ENCODE measurements around the gene MON2.
A peak's percentile ranks its signal among the peaks of the same experiment; 100 is the strongest.

MON2 gene

GRCh38 chr12:62581288-62582064, 114.8 kb downstream of the MON2 start:
- Histone ChIP-seq H3K4me3 (ENCODE audit: low read length) (no peak overlapping the region), H3K27ac (ENCODE audit: low read depth, low read length) (no peak overlapping the region), H3K27me3 (ENCODE audit: control insufficient read depth, insufficient read depth, low read length) (no peaks in the 10 kb centered on the region), H3K9ac (ENCODE audit: low read length) (no peak overlapping the region), H3K36me3 (ENCODE audit: control insufficient read depth, insufficient read depth, low read length) (peaks cover 2% of the 10 kb centered on the region), H3K4me1 (ENCODE audit: control insufficient read depth, insufficient read depth, low read length) (no peaks in the 10 kb centered on the region)

DNA sequence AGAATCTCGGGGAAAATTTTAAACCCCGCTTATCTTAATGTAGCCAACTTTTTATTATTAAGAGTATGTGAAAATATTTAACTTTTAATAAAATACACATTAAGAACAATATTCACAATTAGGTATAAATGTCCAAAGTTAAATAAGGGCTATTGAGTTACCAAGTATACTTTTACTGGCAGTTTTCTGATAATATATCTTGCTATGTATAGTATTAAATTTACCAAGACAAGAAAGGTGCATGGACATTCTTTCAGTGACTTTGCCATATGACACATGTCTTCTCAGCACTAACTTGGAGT, 115.4 kb downstream of the MON2 start:
- Histone ChIP-seq H3K27me3 (ENCODE audit: control insufficient read depth, insufficient read depth, low read length) (no peaks in the 10 kb centered on the region), H3K9ac (ENCODE audit: low read length) (no peak overlapping the region), H3K36me3 (ENCODE audit: control insufficient read depth, insufficient read depth, low read length) (peaks cover 2% of the 10 kb centered on the region), H3K4me3 (ENCODE audit: low read length) (no peak overlapping the region), H3K27ac (ENCODE audit: low read depth, low read length) (no peak overlapping the region), H3K4me1 (ENCODE audit: control insufficient read depth, insufficient read depth, low read length) (no peaks in the 10 kb centered on the region)

DNA sequence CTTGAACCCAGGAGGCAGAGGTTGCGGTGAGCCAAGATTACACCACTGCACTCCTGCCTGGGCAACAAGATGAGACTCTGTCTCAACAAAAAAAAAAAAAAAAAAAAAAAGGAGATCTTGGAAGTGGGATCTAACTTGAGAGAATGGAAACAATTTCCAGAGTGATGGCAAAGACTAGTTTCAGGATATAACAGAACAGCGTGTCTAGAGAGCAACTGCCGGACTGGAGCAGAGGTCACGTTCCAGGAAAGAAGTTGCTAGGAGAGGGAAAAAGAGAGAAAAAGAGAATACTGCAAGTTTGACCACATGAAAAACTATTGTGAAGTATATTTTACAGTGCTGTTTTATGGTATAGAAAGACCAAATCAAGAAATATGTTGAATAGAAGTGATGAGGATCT, 118.0 kb downstream of the MON2 start:
- H3K4me1 ChIP-seq (ENCODE audit: control insufficient read depth, insufficient read depth, low read length) = no peaks in the 10 kb centered on the region
- no peaks in the 10 kb centered on the region for H3K27me3 ChIP-seq (ENCODE audit: control insufficient read depth, insufficient read depth, low read length)
- H3K9ac ChIP-seq (ENCODE audit: low read length) = no peak overlapping the region
- no peak overlapping the region for H3K27ac ChIP-seq (ENCODE audit: low read depth, low read length)
- no peak overlapping the region for H3K4me3 ChIP-seq (ENCODE audit: low read length)
- peaks cover 2% of the 10 kb centered on the region for H3K36me3 ChIP-seq (ENCODE audit: control insufficient read depth, insufficient read depth, low read length)

DNA sequence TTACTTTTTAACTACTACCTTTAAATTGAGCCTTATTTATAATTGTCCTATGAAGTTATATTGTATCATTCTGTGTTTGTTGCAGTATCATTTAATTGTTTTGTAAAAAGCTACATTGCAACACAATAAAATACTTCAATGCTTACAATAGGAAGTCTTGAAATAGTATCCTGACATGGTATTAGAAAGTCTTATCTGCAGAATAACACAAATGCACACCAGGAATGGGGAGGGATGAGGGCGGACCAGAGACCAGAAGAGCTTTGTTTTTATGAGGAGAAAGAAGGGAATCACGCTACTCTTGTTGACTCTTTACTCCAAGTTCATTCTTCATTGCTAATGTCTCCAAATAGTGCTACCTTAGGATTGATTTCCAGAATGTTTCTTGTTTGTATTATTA, 120.2 kb downstream of the MON2 start:
- no peak overlapping the region for H3K27ac ChIP-seq (ENCODE audit: low read depth, low read length)
- H3K36me3 ChIP-seq (ENCODE audit: control insufficient read depth, insufficient read depth, low read length) = peaks cover 2% of the 10 kb centered on the region
- H3K4me1 ChIP-seq (ENCODE audit: control insufficient read depth, insufficient read depth, low read length) = no peaks in the 10 kb centered on the region
- H3K4me3 ChIP-seq (ENCODE audit: low read length) = no peak overlapping the region
- no peaks in the 10 kb centered on the region for H3K27me3 ChIP-seq (ENCODE audit: control insufficient read depth, insufficient read depth, low read length)
- no peak overlapping the region for H3K9ac ChIP-seq (ENCODE audit: low read length)

- H3K4me3 ChIP-seq (ENCODE audit: low read length) = no peak overlapping the region
- no peaks in the 10 kb centered on the region for H3K27me3 ChIP-seq (ENCODE audit: control insufficient read depth, insufficient read depth, low read length)
- H3K27ac ChIP-seq (ENCODE audit: low read depth, low read length) = no peak overlapping the region
- H3K4me1 ChIP-seq (ENCODE audit: control insufficient read depth, insufficient read depth, low read length) = no peaks in the 10 kb centered on the region
- no peak overlapping the region for H3K9ac ChIP-seq (ENCODE audit: low read length)
- H3K36me3 ChIP-seq (ENCODE audit: control insufficient read depth, insufficient read depth, low read length) = peaks cover 2% of the 10 kb centered on the region
Measured at GRCh38 chr12:62588916-62589315, 122.3 kb downstream of the MON2 start.

- H3K9ac ChIP-seq (ENCODE audit: low read length) = no peak overlapping the region
- peaks cover 3% of the 10 kb centered on the region for H3K4me1 ChIP-seq (ENCODE audit: control insufficient read depth, insufficient read depth, low read length)
- H3K27me3 ChIP-seq (ENCODE audit: control insufficient read depth, insufficient read depth, low read length) = no peaks in the 10 kb centered on the region
- no peaks in the 10 kb centered on the region for H3K36me3 ChIP-seq (ENCODE audit: control insufficient read depth, insufficient read depth, low read length)
- H3K27ac ChIP-seq (ENCODE audit: low read depth, low read length) = no peak overlapping the region
- no peak overlapping the region for H3K4me3 ChIP-seq (ENCODE audit: low read length)
Measured at GRCh38 chr12:62597253-62597652, 130.6 kb downstream of the MON2 start.

- H3K9ac ChIP-seq (ENCODE audit: low read length) = no peak overlapping the region
- no peak overlapping the region for H3K4me3 ChIP-seq (ENCODE audit: low read length)
- no peak overlapping the region for H3K27ac ChIP-seq (ENCODE audit: low read depth, low read length)
- H3K4me1 ChIP-seq (ENCODE audit: control insufficient read depth, insufficient read depth, low read length) = peaks cover 3% of the 10 kb centered on the region
- no peaks in the 10 kb centered on the region for H3K36me3 ChIP-seq (ENCODE audit: control insufficient read depth, insufficient read depth, low read length)
- no peaks in the 10 kb centered on the region for H3K27me3 ChIP-seq (ENCODE audit: control insufficient read depth, insufficient read depth, low read length)
Measured at GRCh38 chr12:62598846-62599245, 132.2 kb downstream of the MON2 start.

DNA sequence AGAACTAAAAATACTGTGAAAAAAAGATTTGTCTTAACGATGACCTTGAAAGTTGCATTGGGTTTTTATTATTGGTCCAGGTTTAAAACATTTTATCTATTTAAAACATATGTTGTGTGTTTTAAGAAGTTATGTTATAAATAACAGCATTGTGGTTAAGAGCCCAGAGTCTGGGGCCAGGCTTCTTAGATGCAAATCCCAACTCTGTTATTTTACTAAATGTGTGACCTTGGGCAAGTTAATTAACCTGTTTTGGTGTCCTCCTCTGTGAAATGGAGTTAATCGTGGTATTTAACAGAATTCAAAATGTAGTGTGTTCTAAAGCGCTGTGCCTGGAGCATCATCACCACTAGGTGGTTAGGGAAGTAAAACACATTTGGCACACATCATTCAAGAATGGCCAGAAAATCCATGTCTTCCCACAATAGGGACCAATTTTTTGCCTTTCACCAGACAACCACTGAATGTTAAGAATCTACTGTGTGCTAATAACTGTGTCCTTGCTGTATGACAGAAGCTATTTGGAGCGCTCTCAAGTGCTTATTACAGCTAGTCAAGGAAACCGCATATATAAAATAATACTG, 133.3 kb downstream of the MON2 start:
- H3K4me1 ChIP-seq (ENCODE audit: control insufficient read depth, insufficient read depth, low read length) = peaks cover 8% of the 10 kb centered on the region
- H3K27me3 ChIP-seq (ENCODE audit: control insufficient read depth, insufficient read depth, low read length) = no peaks in the 10 kb centered on the region
- H3K36me3 ChIP-seq (ENCODE audit: control insufficient read depth, insufficient read depth, low read length) = no peaks in the 10 kb centered on the region
- no peak overlapping the region for H3K27ac ChIP-seq (ENCODE audit: low read depth, low read length)
- H3K9ac ChIP-seq (ENCODE audit: low read length) = no peak overlapping the region
- no peak overlapping the region for H3K4me3 ChIP-seq (ENCODE audit: low read length)

DNA sequence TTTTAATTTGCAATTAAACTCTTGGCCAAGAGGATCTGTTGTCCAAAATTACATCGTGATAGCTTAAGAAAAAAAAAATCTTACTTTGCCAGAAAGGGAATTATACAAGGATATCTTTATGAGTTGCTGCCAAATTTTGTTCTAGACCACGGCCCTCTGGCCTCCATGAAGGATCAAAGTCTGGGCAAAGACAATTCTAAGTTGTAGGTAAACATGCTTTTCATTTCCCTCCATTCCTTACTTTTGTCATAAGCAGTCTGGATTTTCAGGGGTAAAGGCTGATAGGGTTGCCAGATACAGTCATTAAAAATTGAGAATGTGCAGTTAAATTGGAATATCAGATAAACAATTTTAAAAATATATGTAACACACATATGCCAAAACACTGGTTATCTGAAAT, 135.1 kb downstream of the MON2 start:
- Histone ChIP-seq H3K4me3 (ENCODE audit: low read length) (peak overlapping the region; percentile 86), H3K27me3 (ENCODE audit: control insufficient read depth, insufficient read depth, low read length) (no peaks in the 10 kb centered on the region), H3K27ac (ENCODE audit: low read depth, low read length) (peak overlapping the region; percentile 99), H3K36me3 (ENCODE audit: control insufficient read depth, insufficient read depth, low read length) (no peaks in the 10 kb centered on the region), H3K9ac (ENCODE audit: low read length) (no peak overlapping the region), H3K4me1 (ENCODE audit: control insufficient read depth, insufficient read depth, low read length) (peaks cover 8% of the 10 kb centered on the region)

- no peaks in the 10 kb centered on the region for H3K36me3 ChIP-seq (ENCODE audit: control insufficient read depth, insufficient read depth, low read length)
- H3K27ac ChIP-seq (ENCODE audit: low read depth, low read length) = peak overlapping the region; percentile 99
- no peaks in the 10 kb centered on the region for H3K27me3 ChIP-seq (ENCODE audit: control insufficient read depth, insufficient read depth, low read length)
- H3K9ac ChIP-seq (ENCODE audit: low read length) = peak overlapping the region; percentile 63
- H3K4me1 ChIP-seq (ENCODE audit: control insufficient read depth, insufficient read depth, low read length) = peaks cover 8% of the 10 kb centered on the region
- peak overlapping the region; percentile 86 for H3K4me3 ChIP-seq (ENCODE audit: low read length)
Measured at GRCh38 chr12:62602255-62603060, 135.8 kb downstream of the MON2 start.

DNA sequence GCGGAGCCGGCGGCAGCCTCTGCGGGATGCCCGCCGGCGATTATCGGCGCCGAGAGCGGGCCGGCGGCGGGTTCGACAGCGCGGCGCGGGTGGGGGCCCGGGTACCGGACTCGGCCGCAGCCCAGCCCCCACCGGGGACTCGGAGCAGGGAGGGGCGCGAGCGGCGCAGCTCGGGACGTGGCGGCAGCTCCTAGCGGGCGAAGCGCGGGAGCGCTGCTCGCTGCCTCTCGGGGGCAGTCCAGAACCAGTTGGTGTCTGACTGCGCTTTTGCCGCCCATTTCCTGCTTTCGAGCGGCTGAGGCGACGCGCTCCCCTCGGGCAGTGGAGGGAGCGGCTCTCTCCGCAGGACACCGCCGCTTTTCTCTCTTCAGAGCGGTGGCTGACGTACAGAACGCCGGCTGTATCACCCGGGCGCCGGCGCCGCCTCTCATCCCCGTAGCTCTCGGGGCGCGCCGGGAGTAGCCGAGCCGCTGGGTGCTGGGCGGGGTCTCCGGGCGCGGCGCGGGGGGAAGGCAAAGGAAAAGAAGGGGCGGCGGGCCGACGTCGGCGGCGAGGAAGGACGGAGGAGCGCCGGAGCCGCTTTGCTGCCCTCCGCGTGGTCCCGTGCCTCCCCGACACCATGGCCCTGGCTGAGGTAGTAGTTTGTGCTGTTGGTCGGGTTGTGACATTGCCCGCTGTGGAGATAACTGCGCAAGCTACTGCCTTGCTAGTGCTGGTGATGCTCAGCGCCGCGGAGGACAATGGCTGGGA, 136.6 kb downstream of the MON2 start:
- H3K27me3 ChIP-seq (ENCODE audit: control insufficient read depth, insufficient read depth, low read length) = no peaks in the 10 kb centered on the region
- peak overlapping the region; percentile 86 for H3K4me3 ChIP-seq (ENCODE audit: low read length)

GRCh38 chr12:62603811-62604098, 137.1 kb downstream of the MON2 start:
- Histone ChIP-seq H3K4me1 (ENCODE audit: control insufficient read depth, insufficient read depth, low read length) (peaks cover 8% of the 10 kb centered on the region), H3K27me3 (ENCODE audit: control insufficient read depth, insufficient read depth, low read length) (no peaks in the 10 kb centered on the region), H3K9ac (ENCODE audit: low read length) (peak overlapping the region; percentile 57), H3K4me3 (ENCODE audit: low read length) (peak overlapping the region; percentile 86), H3K36me3 (ENCODE audit: control insufficient read depth, insufficient read depth, low read length) (no peaks in the 10 kb centered on the region), H3K27ac (ENCODE audit: low read depth, low read length) (peak overlapping the region; percentile 99)

More for the DNA sequence above, 136.6 kb downstream of the MON2 start:
- no peaks in the 10 kb centered on the region for H3K36me3 ChIP-seq (ENCODE audit: control insufficient read depth, insufficient read depth, low read length)
- H3K27ac ChIP-seq (ENCODE audit: low read depth, low read length) = peak overlapping the region; percentile 99
- peak overlapping the region; percentile 63 for H3K9ac ChIP-seq (ENCODE audit: low read length)
- peaks cover 8% of the 10 kb centered on the region for H3K4me1 ChIP-seq (ENCODE audit: control insufficient read depth, insufficient read depth, low read length)
